Measurements from ENCODE around the gene DPYD.

The DPYD gene

GRCh38 chr1:97084546-97084945 lies 836.3 kb downstream of the DPYD start:
- Histone ChIP-seq H3K4me1 (ENCODE audit: insufficient read depth, low read length, poor library complexity, severe bottlenecking) (peaks cover 7% of the 10 kb centered on the region), H3K9ac (ENCODE audit: low read depth, low read length, poor library complexity, severe bottlenecking) (no peak overlapping the region), H3K4me2 (ENCODE audit: low read depth, low read length, poor library complexity, severe bottlenecking) (no peak overlapping the region), H3K9me2 (replicated peaks; ENCODE audit: low read depth, low read length) (no peaks in the 10 kb centered on the region), H3K4me3 (ENCODE audit: low read length, poor library complexity, severe bottlenecking) (no peak overlapping the region), H3K36me3 (ENCODE audit: insufficient read depth, low read length) (no peaks in the 10 kb centered on the region), H3K79me2 (ENCODE audit: insufficient read depth, low read length) (no peaks in the 10 kb centered on the region), H4K20me1 (ENCODE audit: insufficient read depth, low read length, poor library complexity, severe bottlenecking) (no peaks in the 10 kb centered on the region), H3F3A (ENCODE audit: low read depth) (no peaks in the 10 kb centered on the region), H2AFZ (ENCODE audit: low read length) (no peak overlapping the region), H3K9me3 (ENCODE audit: insufficient read depth, low read depth, low read length) (no peaks in the 10 kb centered on the region), H3K27me3 (ENCODE audit: insufficient read depth, low read length, poor library complexity, severe bottlenecking) (no peaks in the 10 kb centered on the region)
- TF ChIP-seq CTCF (conservative IDR thresholded peaks at IDR 0.05; ENCODE audit: low read length): no peak
- TF ChIP-seq EZH2phosphoT487 (IDR thresholded peaks at IDR 0.05; ENCODE audit: borderline replicate concordance): no peak

GRCh38 chr1:97082160-97082848 lies 838.5 kb downstream of the DPYD start:
- H3K4me2 ChIP-seq (ENCODE audit: low read depth, low read length, poor library complexity, severe bottlenecking): no peak overlapping the region
- no peaks in the 10 kb centered on the region for H3K27me3 ChIP-seq (ENCODE audit: insufficient read depth, low read length, poor library complexity, severe bottlenecking)
- H4K20me1 ChIP-seq (ENCODE audit: insufficient read depth, low read length, poor library complexity, severe bottlenecking): no peaks in the 10 kb centered on the region
- no peaks in the 10 kb centered on the region for H3K4me1 ChIP-seq (ENCODE audit: insufficient read depth, low read length, poor library complexity, severe bottlenecking)
- H3K9me2 ChIP-seq (replicated peaks; ENCODE audit: low read depth, low read length): no peaks in the 10 kb centered on the region
- H3K36me3 ChIP-seq (ENCODE audit: insufficient read depth, low read length): no peaks in the 10 kb centered on the region
- no peak overlapping the region for H3K9ac ChIP-seq (ENCODE audit: low read depth, low read length, poor library complexity, severe bottlenecking)
- no peaks in the 10 kb centered on the region for H3F3A ChIP-seq (ENCODE audit: low read depth)
- no peaks in the 10 kb centered on the region for H3K79me2 ChIP-seq (ENCODE audit: insufficient read depth, low read length)
- no peak for TF ChIP-seq CTCF (conservative IDR thresholded peaks at IDR 0.05; ENCODE audit: low read length)
- TF ChIP-seq EZH2phosphoT487 (IDR thresholded peaks at IDR 0.05; ENCODE audit: borderline replicate concordance): no peak
- H2AFZ ChIP-seq (ENCODE audit: low read length): no peak overlapping the region
- H3K9me3 ChIP-seq (ENCODE audit: insufficient read depth, low read depth, low read length): no peaks in the 10 kb centered on the region
- H3K4me3 ChIP-seq (ENCODE audit: low read length, poor library complexity, severe bottlenecking): no peak overlapping the region

GRCh38 chr1:97078872-97079271 lies 842.0 kb downstream of the DPYD start:
- TF ChIP-seq CTCF (conservative IDR thresholded peaks at IDR 0.05; ENCODE audit: low read length): no peak
- no peak for TF ChIP-seq EZH2phosphoT487 (IDR thresholded peaks at IDR 0.05; ENCODE audit: borderline replicate concordance)
- no peaks in the 10 kb centered on the region for H3K36me3 ChIP-seq (ENCODE audit: insufficient read depth, low read length)

More at GRCh38 chr1:97078872-97079271, 842.0 kb downstream of the DPYD start:
- no peaks in the 10 kb centered on the region for H4K20me1 ChIP-seq (ENCODE audit: insufficient read depth, low read length, poor library complexity, severe bottlenecking)
- H3F3A ChIP-seq (ENCODE audit: low read depth): no peaks in the 10 kb centered on the region
- no peaks in the 10 kb centered on the region for H3K9me2 ChIP-seq (replicated peaks; ENCODE audit: low read depth, low read length)
- H3K4me2 ChIP-seq (ENCODE audit: low read depth, low read length, poor library complexity, severe bottlenecking): no peak overlapping the region
- H2AFZ ChIP-seq (ENCODE audit: low read length): no peak overlapping the region
- no peak overlapping the region for H3K9ac ChIP-seq (ENCODE audit: low read depth, low read length, poor library complexity, severe bottlenecking)
- no peaks in the 10 kb centered on the region for H3K9me3 ChIP-seq (ENCODE audit: insufficient read depth, low read depth, low read length)
- no peaks in the 10 kb centered on the region for H3K4me1 ChIP-seq (ENCODE audit: insufficient read depth, low read length, poor library complexity, severe bottlenecking)
- H3K79me2 ChIP-seq (ENCODE audit: insufficient read depth, low read length): no peaks in the 10 kb centered on the region
- H3K4me3 ChIP-seq (ENCODE audit: low read length, poor library complexity, severe bottlenecking): no peak overlapping the region
- H3K27me3 ChIP-seq (ENCODE audit: insufficient read depth, low read length, poor library complexity, severe bottlenecking): no peaks in the 10 kb centered on the region

Data from Loucy (cell line).